Fibroblast of villous mesenchyme (primary cell): ENCODE results near the gene DLGAP1. TPM values are rescaled to one million over a fixed set of nuclear protein-coding genes. Genes with fewer than 3 reads are reported as not detected.

Experiments
- DNase-seq: peaks from one replicate; pipeline ENCODE4 v3.0.0-alpha.2; 2010; ENCODE audit warnings: low read depth
- H3K4me3 ChIP-seq: 2 replicates; pipeline ENCODE4 v1.5.1; 2011; ENCODE audit warnings: low read depth, mild to moderate bottlenecking, low read length
- CTCF ChIP-seq: IDR thresholded peaks from 2 replicates; pipeline ENCODE4 v1.5.1; 2012; ENCODE audit warnings: low read depth, mild to moderate bottlenecking, low read length; ENCODE audit not compliant: insufficient read depth
- total RNA-seq: library from RNA; depleted of rRNA; stranded (reverse); fragments of >200 nt; gene quantifications from 2 replicates; pipeline ENCODE4 v1.2.3, GENCODE V29; 2012

DLGAP1 gene
- total RNA-seq, 1 donor = 0.86 TPM

DNA sequence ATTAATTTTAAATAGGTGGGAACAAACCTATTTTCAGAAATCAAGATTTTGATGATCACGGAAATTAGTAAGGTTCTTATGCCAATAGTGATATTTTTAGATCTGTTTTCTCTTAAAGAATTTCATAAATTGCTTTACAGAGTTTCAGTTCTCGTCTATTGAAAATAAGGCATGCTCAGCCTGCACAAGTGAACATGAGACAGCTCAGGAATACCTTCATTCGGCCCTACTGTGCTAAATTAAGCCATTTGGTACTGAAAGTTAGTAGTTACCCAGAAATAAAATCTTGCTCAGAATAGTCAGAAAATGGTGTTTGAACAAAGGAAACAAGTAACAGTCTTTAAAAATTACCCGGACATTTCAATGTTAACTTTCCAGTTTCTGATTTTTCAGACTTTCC lies 60.4 kb downstream of the DLGAP1 start:
- DNase-seq = no peak
- no peak overlapping the region for H3K4me3 ChIP-seq
- no peak for TF ChIP-seq CTCF

DNA sequence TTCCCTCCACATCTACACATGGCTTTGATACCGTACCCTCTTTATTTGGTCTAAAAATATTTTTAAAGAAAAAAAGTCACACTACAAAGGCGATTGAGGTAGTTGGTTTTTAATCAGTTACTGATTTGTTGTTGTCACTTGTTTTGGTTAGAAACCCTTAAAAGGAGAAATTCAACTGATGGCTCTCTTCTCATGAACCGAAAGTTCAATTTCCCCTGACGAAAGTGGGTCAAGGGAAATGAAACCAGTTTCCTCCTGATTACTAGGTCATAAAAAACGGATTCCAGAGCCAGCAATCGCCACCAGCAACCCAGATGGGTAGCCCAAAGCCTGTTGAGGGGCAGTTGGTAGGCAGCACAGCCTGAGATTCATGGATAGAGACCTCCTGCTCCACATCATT lies 63.2 kb downstream of the DLGAP1 start:
- no peak for TF ChIP-seq CTCF
- DNase-seq = no peak
- H3K4me3 ChIP-seq = no peak overlapping the region

DNA sequence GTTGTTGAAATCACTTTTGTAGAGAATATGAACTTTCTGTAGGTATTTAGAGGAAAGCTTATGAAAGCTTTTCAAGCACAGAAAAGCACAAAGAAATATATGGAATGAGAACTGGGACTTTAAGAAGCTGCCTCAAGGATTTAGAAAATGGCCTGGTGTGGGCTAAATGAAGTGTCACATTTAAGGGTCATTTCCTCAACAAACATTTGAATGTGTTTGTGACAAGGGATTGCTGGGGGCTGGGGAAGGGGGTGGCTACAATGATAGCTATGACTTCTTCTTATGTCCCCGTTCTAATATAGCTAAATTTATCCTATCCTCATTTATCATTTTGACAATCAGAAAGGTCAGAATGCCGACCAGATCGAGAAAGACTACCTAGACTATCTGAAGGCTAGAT lies 69.2 kb downstream of the DLGAP1 start:
- no peak for TF ChIP-seq CTCF
- DNase-seq = no peak
- H3K4me3 ChIP-seq = no peak overlapping the region

DNA sequence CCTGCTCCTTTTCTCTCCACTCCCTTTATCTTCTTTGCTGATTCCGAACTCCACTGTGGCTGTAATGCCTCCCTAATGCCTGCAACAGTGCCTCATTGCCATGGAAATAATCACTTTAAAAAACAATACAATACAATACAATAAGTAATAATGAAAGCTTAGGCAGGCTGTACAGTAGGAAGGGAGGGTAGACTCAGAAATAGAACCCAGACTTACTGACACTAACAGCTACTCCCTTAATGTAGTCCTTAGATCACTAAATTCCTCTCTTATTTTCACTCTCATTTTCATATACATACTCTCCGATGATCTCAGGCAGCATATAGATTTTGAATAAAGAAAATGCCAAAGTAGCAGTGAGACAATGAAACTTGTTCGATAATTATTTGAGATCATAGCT lies 70.2 kb downstream of the DLGAP1 start:
- TF ChIP-seq CTCF = no peak
- no peak overlapping the region for H3K4me3 ChIP-seq
- no peak for DNase-seq

DNA sequence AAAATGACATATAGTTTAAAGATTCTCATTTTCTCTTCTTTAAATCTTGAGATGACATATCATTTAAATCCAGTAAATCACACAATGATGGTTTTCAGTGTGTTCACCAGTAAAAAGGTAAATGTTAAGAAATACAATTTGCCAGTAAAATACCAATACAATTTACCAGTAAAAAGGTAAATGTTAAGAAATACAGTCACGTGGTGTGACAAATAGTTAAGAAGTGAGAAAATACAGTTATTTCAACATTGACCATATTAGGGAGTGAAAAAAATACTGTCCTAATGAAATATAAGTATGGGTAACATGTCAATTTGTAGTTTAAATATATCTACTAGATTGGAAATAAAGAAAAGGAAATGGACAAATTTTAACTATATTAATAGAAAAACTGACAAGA lies 80.5 kb downstream of the DLGAP1 start:
- no peak for DNase-seq
- no peak overlapping the region for H3K4me3 ChIP-seq
- no peak for TF ChIP-seq CTCF

DNA sequence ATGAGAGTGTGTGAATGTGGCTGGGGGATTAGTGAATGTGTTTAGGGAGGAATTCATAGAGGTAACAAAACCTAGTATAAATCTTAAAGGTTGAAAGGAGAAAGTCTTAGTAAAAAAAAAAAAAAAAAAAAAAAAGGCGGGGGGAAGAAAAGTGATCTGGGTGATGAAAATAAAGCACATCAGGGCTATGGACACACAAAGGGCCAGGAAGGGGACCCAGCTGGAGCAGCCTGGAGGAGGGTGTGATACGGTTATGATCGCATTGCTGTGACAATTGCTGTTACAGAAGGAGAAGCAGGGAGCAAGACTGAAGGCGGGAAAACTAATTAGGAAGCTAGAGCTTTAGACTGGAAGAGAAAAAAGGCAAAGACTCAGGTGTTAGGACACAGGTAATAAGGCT lies 85.4 kb downstream of the DLGAP1 start:
- TF ChIP-seq CTCF = no peak
- DNase-seq = no peak
- no peak overlapping the region for H3K4me3 ChIP-seq

- DNase-seq = no peak
- H3K4me3 ChIP-seq = no peak overlapping the region
- TF ChIP-seq CTCF = no peak
These were observed 94.8 kb downstream of the DLGAP1 start for GRCh38 chr18:4360221-4360715.
